HCT116 (cell line): ENCODE data around the gene PODNL1. TPM values are rescaled to one million over a fixed set of nuclear protein-coding genes. Genes with fewer than 3 reads are reported as not detected.

Experiments
- ATAC-seq: fragments of 200-7000 bp; cut with Tn5 transposase; 2 replicates; pipeline ENCODE4 v1.9.1; 2020; ENCODE audit warnings: mild to moderate bottlenecking, moderate library complexity
- BruUV-seq: library from RNA; stranded (reverse); fragments of 400-500 nt; replicated peaks from 2 replicates; lab custom pipeline; 2021; lab: Mats Ljungman, UMichigan
- CTCF ChIA-PET: fragments of 300-600 bp; sonication (Branson Sonifier 250); formaldehyde crosslinking; loops from one replicate; lab custom pipeline; 2021; ENCODE audit warnings: antibody characterized with exemption; lab: Charles Lee
- POLR2A ChIA-PET: fragments of 300-600, 350-600 bp; sonication (Branson Sonifier 250); formaldehyde crosslinking; loops from one replicate; lab custom pipeline; 2021; ENCODE audit warnings: antibody characterized with exemption; lab: Charles Lee
- RAD21 ChIA-PET, 2 experiments: fragments of 300-600 bp; sonication (Branson Sonifier 250); formaldehyde crosslinking; loops; one replicate each; lab custom pipeline; 2023; ENCODE audit warnings: low total read pairs in 2 of 2; ENCODE audit not compliant: uncharacterized antibody in 2 of 2, unreplicated experiment in 2 of 2, low non-redundant PET in 1 of 2; lab: Charles Lee
- DNase-seq: peaks from one replicate; pipeline ENCODE4 v3.0.0-alpha.2; 2010; ENCODE audit warnings: low read depth, low spot score
- H2AFZ ChIP-seq: fragments of 200-600 bp; shearing (Covaris generic), sonication (generic); 2 replicates; pipeline ENCODE4 v1.6.1; 2017; ENCODE audit warnings: low read depth, mixed run types, mixed read lengths, antibody characterized with exemption, low read length; ENCODE audit not compliant: poor library complexity, severe bottlenecking
- H3K27ac ChIP-seq: 2 replicates; pipeline ENCODE4 v1.5.1; 2012; ENCODE audit warnings: low read depth, low read length
- H3K27me3 ChIP-seq: fragments of 200-600 bp; sonication (generic); 2 replicates; pipeline ENCODE4 v1.6.1; 2016; ENCODE audit warnings: mixed run types, low read length, mixed read lengths; ENCODE audit not compliant: insufficient read depth
- H3K36me3 ChIP-seq, 2 experiments: fragments of 200-500 bp in 1 of 2; fragments of 200-600 bp in 1 of 2; sonication (Bioruptor generic) in 1 of 2; sonication (generic) in 1 of 2; 2 replicates each; pipeline versions ENCODE4 v1.5.1 to v1.6.1; 2014 to 2016; ENCODE audit warnings: low read length in 2 of 2, inconsistent platforms in 1 of 2, mixed read lengths in 1 of 2, mixed run types in 1 of 2; ENCODE audit not compliant: insufficient read depth in 2 of 2, control insufficient read depth in 1 of 2
- H3K4me1 ChIP-seq, 2 experiments: fragments of 200-600 bp in 1 of 2; sonication (generic) in 1 of 2; 2 replicates each; pipeline versions ENCODE4 v1.5.1 to v1.6.1; 2012 to 2017; ENCODE audit warnings: low read length in 2 of 2, inconsistent platforms in 1 of 2, mild to moderate bottlenecking in 1 of 2, mixed read lengths in 1 of 2, mixed run types in 1 of 2, moderate library complexity in 1 of 2; ENCODE audit not compliant: insufficient read depth in 2 of 2, control insufficient read depth in 1 of 2
- H3K4me2 ChIP-seq: fragments of 200-600 bp; sonication (generic); 2 replicates; pipeline ENCODE4 v1.6.1; 2017; ENCODE audit warnings: mixed run types, low read length, mixed read lengths
- H3K4me3 ChIP-seq, 2 experiments: fragments of 200-600 bp in 1 of 2; sonication (generic) in 1 of 2; replicated peaks in 1 of 2; 2 replicates each; pipeline ENCODE4 v1.5.1; 2011 to 2016; ENCODE audit warnings: low read length in 2 of 2, control low read depth in 1 of 2, low read depth in 1 of 2, mild to moderate bottlenecking in 1 of 2, mixed read lengths in 1 of 2, mixed run types in 1 of 2
- H3K79me2 ChIP-seq: fragments of 200-600 bp; sonication (generic); 2 replicates; pipeline ENCODE4 v1.6.1; 2017; ENCODE audit warnings: mild to moderate bottlenecking, mixed run types, low read length, moderate library complexity, mixed read lengths; ENCODE audit not compliant: insufficient read depth
- H3K9ac ChIP-seq: fragments of 200-600 bp; sonication (generic); 2 replicates; pipeline ENCODE4 v1.6.1; 2016; ENCODE audit warnings: low read length, mixed read lengths
- H3K9me2 ChIP-seq: fragments of 200-600 bp; sonication (generic), shearing (Covaris generic); 2 replicates; pipeline ENCODE4 v1.6.1; 2017; ENCODE audit warnings: mixed run types, mild to moderate bottlenecking, moderate library complexity; ENCODE audit not compliant: insufficient read depth
- H3K9me3 ChIP-seq, 2 experiments: fragments of 200-500 bp in 1 of 2; fragments of 200-600 bp in 1 of 2; sonication (Bioruptor generic) in 1 of 2; sonication (generic) in 1 of 2; 2 replicates each; pipeline ENCODE4 v1.6.1; 2014 to 2017; ENCODE audit warnings: low read length in 2 of 2, mixed read lengths in 2 of 2, inconsistent platforms in 1 of 2, low read depth in 1 of 2, mild to moderate bottlenecking in 1 of 2, mixed run types in 1 of 2, moderate library complexity in 1 of 2; ENCODE audit not compliant: control insufficient read depth in 1 of 2, insufficient read depth in 1 of 2
- H4K20me1 ChIP-seq: fragments of 200-600 bp; sonication (generic), shearing (Covaris generic); 2 replicates; pipeline ENCODE4 v1.6.1; 2017; ENCODE audit warnings: mixed run types, mild to moderate bottlenecking, moderate library complexity; ENCODE audit not compliant: insufficient read depth
- CEBPB ChIP-seq: IDR thresholded peaks from 2 replicates; pipeline ENCODE4 v1.6.1; 2012; ENCODE audit warnings: low read depth
- CTCF ChIP-seq, 3 experiments: fragments of 200-600 bp in 1 of 3; sonication (generic) in 1 of 3; IDR thresholded peaks in 2 of 3; conservative IDR thresholded peaks in 1 of 3; 2 replicates each; pipeline ENCODE4 v1.5.1; 2012 to 2017; ENCODE audit warnings: low read depth in 2 of 3, low read length in 2 of 3, antibody characterized with exemption in 1 of 3, borderline replicate concordance in 1 of 3, control low read depth in 1 of 3, mild to moderate bottlenecking in 1 of 3, mixed read lengths in 1 of 3, mixed run types in 1 of 3, moderate library complexity in 1 of 3; ENCODE audit not compliant: insufficient read depth in 1 of 3
- EGR1 ChIP-seq: IDR thresholded peaks from 2 replicates; pipeline ENCODE4 v1.6.1; 2012; ENCODE audit warnings: low read depth
- ELF1 ChIP-seq: IDR thresholded peaks from 2 replicates; pipeline ENCODE4 v1.6.1; 2012; ENCODE audit warnings: low read depth, borderline replicate concordance
- EZH2 ChIP-seq: fragments of 200-600 bp; sonication (generic); IDR thresholded peaks from 2 replicates; pipeline ENCODE4 v1.6.1; 2017; ENCODE audit warnings: antibody characterized with exemption, mixed run types
- EZH2phosphoT487 ChIP-seq: fragments of 200-600 bp; IDR thresholded peaks from 2 replicates; pipeline ENCODE4 v1.6.1; 2018; ENCODE audit warnings: antibody characterized with exemption, borderline replicate concordance
- FOSL1 ChIP-seq: IDR thresholded peaks from 2 replicates; pipeline ENCODE4 v1.6.1; 2012; ENCODE audit warnings: low read depth
- MAX ChIP-seq: IDR thresholded peaks from 2 replicates; pipeline ENCODE4 v1.6.1; 2012
- POLR2A ChIP-seq: IDR thresholded peaks from 2 replicates; pipeline ENCODE4 v1.7.0; 2011; ENCODE audit warnings: borderline replicate concordance; ENCODE audit not compliant: insufficient read depth, insufficient read length; ENCODE audit errors: extremely low read depth
- RAD21 ChIP-seq: IDR thresholded peaks from 2 replicates; pipeline ENCODE4 v1.6.1; 2012; ENCODE audit warnings: low read depth, mild to moderate bottlenecking
- YY1 ChIP-seq: IDR thresholded peaks from 2 replicates; pipeline ENCODE4 v1.6.1; 2011; ENCODE audit warnings: low read length, low read depth, moderate library complexity, mild to moderate bottlenecking; ENCODE audit not compliant: insufficient replicate concordance; ENCODE audit errors: extremely low read depth
- ZNF274 ChIP-seq: fragments of 200-500 bp; sonication (Bioruptor generic); IDR thresholded peaks from 2 replicates; pipeline ENCODE4 v1.6.1; 2014; ENCODE audit warnings: mild to moderate bottlenecking, low read depth, low read length, inconsistent platforms
- intact Hi-C: fragments of 100-400 bp; cut with micrococcal nuclease; formaldehyde crosslinking; loops from 2 replicates; pipeline ENCODE4 v1.10.0; 2022
- total RNA-seq: library from RNA; stranded (reverse); gene quantifications from one replicate; pipeline ENCODE4 v1.2.1, GENCODE V29; 2021; ENCODE audit not compliant: unreplicated experiment
- TF ChIP-seq, protein P1 (sequence below): IDR thresholded peaks from 2 replicates; pipeline ENCODE4 v1.6.1; 2012; ENCODE audit warnings: low read depth

The PODNL1 gene
- total RNA-seq, 1 experiment from 2014 or later: 0.71 TPM

GRCh38 chr19:13913352-13913751 lies 24.9 kb downstream of the PODNL1 start:
- ChIA-PET POLR2A (interaction anchor here (1.2 kb wide), 1 partner anchor 64 kb away, joined by 4 read pairs; no protein-coding TSS in a partner anchor), CTCF (no interaction called here), RAD21 (no interaction called here)
- Histone ChIP-seq H3K27ac (no peak overlapping the region), H3K9ac (no peak overlapping the region), H3K9me2 (no peaks in the 10 kb centered on the region), H3K4me3 (no peak overlapping the region), H3K79me2 (no peaks in the 10 kb centered on the region), H3K9me3 (no peaks in the 10 kb centered on the region), H4K20me1 (no peaks in the 10 kb centered on the region), H3K36me3 (peaks cover 4 to 13% of the 10 kb centered on the region in 2 experiments; a peak in 3 of 4 replicates), H2AFZ (no peak overlapping the region), H3K4me1 (no peaks in the 10 kb centered on the region), H3K4me2 (no peak overlapping the region), H3K27me3 (no peaks in the 10 kb centered on the region)
- intact Hi-C loops: no loop called here
- BruUV-seq: no TSS peak
- DNase-seq (no peak), ATAC-seq (no peak)
- TF ChIP-seq MAX: no peak
- no peak for TF ChIP-seq ELF1
- TF ChIP-seq FOSL1: no peak
- no peak for TF ChIP-seq YY1
- no peak for TF ChIP-seq EGR1
- TF ChIP-seq ZNF274: no peak
- TF ChIP-seq, protein P1, sequence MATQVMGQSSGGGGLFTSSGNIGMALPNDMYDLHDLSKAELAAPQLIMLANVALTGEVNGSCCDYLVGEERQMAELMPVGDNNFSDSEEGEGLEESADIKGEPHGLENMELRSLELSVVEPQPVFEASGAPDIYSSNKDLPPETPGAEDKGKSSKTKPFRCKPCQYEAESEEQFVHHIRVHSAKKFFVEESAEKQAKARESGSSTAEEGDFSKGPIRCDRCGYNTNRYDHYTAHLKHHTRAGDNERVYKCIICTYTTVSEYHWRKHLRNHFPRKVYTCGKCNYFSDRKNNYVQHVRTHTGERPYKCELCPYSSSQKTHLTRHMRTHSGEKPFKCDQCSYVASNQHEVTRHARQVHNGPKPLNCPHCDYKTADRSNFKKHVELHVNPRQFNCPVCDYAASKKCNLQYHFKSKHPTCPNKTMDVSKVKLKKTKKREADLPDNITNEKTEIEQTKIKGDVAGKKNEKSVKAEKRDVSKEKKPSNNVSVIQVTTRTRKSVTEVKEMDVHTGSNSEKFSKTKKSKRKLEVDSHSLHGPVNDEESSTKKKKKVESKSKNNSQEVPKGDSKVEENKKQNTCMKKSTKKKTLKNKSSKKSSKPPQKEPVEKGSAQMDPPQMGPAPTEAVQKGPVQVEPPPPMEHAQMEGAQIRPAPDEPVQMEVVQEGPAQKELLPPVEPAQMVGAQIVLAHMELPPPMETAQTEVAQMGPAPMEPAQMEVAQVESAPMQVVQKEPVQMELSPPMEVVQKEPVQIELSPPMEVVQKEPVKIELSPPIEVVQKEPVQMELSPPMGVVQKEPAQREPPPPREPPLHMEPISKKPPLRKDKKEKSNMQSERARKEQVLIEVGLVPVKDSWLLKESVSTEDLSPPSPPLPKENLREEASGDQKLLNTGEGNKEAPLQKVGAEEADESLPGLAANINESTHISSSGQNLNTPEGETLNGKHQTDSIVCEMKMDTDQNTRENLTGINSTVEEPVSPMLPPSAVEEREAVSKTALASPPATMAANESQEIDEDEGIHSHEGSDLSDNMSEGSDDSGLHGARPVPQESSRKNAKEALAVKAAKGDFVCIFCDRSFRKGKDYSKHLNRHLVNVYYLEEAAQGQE: no peak
- TF ChIP-seq CTCF (IDR thresholded peaks at IDR 0.05 in 2 of 3, conservative IDR thresholded peaks at IDR 0.05 in 1 of 3; ENCODE audit: borderline replicate concordance in 1 of 3, insufficient read depth in 1 of 3, low read depth in 2 of 3, low read length in 2 of 3): no peak
- no peak for TF ChIP-seq EZH2
- no peak for TF ChIP-seq POLR2A
- TF ChIP-seq EZH2phosphoT487: no peak
- TF ChIP-seq CEBPB: no peak
- TF ChIP-seq RAD21: no peak
